UCSD-AML1 (cell line): Measurements from ENCODE around the gene ADAM30.

Experiments used
- DNase-seq: peaks from one replicate; lab custom pipeline; 2025; ENCODE audit not compliant: unreplicated experiment; lab: John Stamatoyannopoulos, UW

ADAM30 gene

GRCh38 chr1:119909890-119910596, 13.7 kb upstream of the ADAM30 start:
- no peak for DNase-seq

- no peak for DNase-seq
Measured at GRCh38 chr1:119908661-119909060, 12.3 kb upstream of the ADAM30 start.

GRCh38 chr1:119906927-119907652, 10.8 kb upstream of the ADAM30 start:
- DNase-seq = no peak

GRCh38 chr1:119903443-119903835, 7.1 kb upstream of the ADAM30 start:
- no peak for DNase-seq

DNA sequence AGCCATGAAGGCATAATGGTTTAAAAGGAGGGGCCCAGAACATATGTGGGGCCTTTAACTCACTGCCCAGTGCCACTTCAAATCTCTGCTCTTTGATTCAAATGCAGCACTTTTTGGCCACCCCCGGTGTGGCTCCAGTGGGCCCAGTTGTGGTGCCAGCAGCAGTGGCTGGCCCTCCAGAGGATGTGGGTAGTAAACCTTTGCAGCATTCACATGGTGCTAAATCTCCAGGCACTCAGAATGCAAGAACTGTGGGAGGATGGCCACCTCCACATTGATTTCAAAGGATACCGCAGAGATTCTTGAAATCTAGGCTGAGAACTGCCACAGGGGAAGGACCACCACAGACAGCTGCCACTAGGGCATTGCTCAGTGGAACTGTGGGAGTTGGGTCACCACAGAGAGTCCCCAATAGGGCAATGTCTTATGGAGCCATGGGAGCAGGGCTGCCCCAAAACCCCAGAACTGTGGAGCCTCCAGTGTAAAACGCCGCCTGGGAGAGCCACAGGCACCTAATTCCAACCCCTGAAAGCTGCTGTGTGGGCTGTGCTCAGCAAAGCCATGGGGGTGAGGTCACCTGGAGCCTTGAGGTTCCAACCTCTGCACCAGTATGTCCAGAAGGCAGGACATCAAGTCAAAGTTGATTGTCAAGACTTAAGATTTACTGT, 6.6 kb upstream of the ADAM30 start:
- DNase-seq = no peak

- DNase-seq = no peak
Measured at GRCh38 chr1:119898981-119899720, 2.8 kb upstream of the ADAM30 start.

- no peak for DNase-seq
Measured at GRCh38 chr1:119898530-119898929, 2.2 kb upstream of the ADAM30 start.

DNA sequence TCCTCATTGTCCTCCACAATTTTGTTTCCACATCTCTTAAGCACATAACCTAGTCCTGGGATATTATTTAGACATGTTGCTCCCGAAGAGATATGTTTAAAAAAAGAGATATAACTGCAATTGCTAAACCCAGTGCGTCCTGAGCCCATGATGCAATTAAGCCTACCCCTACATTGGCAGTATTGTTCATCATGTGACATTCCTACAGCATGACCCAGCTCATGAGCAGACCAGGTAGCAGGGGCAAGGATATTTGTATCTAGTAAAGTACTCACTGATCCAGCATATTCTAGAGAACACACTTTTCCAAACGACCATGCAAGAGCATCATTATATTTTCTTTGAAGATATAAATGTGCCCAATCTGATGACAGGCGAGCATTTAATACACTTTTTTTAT, 1.2 kb downstream of the ADAM30 start:
- no peak for DNase-seq

GRCh38 chr1:119893827-119894700, 2.3 kb downstream of the ADAM30 start:
- DNase-seq = no peak

DNA sequence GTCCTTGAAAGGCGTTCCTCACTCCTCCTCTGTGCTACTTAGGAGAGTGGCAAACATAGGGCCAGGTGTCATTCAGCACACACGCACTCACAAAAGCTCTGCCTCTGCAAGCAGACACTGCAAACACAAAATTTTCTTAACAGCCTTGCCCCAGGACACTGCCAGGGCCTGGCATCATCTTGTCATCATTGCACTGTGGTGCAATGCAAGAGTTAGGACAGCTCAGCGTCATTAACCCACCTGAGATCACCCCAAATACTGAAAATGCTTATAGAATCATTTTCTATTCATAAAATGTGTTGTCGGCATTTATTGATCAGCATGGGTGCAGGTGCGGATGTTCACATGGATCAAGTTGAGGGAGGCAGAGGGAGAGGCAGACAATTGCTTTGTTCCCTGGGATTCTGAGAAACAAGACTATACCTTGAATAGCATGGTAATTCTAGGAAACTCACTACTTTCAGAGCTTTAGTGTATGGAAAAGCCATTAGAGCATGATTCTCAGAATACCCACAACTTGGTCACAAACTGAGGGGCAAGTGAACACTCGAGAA, 3.0 kb downstream of the ADAM30 start:
- no peak for DNase-seq

DNA sequence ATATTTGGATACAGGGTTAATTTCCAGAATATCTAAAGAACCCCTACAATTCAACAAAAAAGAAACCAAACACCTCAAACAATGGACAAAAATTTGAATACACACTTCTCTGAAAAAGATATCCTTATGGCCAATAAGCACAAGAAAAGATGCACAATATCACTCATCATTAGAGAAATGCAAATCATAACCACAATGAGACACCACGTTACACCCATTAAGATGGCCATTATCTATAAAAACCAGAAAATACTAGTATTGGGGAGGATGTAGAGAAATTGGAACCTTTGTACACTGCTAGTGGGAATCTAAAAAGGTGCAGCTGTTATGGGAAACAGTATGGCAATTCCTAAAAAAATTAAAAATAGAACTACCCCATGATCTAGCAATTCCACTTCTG, 4.9 kb downstream of the ADAM30 start:
- no peak for DNase-seq

DNA sequence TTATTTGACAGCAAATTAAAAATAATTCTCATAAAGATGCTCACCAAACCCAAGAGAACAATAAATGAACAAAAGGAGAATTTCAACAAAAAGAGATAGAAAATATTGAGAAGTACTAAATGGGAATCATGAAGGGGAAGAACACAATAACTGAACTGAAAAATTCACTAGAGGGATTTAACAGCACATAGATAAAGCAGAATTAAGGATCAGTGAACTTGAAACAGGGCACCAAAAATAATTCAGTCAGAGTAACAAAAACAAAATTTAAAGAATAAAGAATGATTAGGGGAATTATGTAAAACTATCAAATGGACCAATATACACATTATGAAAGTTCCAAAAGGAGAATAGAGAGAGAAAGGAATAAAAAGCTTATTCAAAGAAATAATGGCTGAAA, 7.8 kb downstream of the ADAM30 start:
- DNase-seq = no peak

DNA sequence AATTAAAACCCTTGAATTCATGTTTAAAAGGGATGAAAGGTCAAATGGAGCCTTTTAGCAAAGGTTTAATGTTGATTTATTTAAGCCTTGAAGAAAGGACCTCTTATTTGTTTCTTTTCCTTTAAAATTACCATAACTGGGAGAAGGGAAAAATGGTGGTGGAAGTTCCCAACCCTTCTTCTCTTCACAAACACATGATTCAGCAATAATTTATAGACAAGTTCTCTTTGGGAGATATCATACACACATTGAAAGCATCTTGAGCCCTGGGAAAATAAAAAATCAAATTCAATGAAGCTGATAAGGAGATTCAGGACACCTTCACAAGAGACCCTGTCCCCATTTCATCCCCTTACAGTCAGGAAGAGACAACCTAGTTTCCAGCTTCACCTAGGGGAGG, 8.9 kb downstream of the ADAM30 start:
- DNase-seq = no peak

- DNase-seq = peak; percentile 55
Measured at GRCh38 chr1:119885903-119886783, 10.2 kb downstream of the ADAM30 start.

DNA sequence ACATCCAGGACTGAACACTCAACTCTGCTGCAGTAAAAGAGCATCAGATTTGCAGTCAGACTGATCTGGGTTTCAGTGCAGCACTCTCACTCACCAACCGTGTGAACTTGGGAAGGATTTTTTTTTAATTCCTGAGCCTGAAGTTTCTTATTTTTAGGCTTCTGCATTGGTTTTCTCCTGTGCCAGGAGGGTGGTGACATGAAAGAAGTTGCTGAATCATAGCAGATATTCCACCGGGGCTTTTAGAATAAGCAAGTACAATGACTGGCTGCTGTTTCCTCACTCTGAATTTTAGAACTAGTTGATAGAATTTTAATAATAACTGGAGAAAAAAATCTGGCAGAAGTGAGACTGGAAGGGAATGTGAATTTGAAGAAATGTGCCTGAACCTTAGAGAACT, 11.6 kb downstream of the ADAM30 start:
- no peak for DNase-seq

- DNase-seq = no peak
Measured at GRCh38 chr1:119883826-119884225, 12.5 kb downstream of the ADAM30 start.

GRCh38 chr1:119882132-119883049, 13.9 kb downstream of the ADAM30 start:
- no peak for DNase-seq
